Measurements from ENCODE around the gene PIP4P1.

The PIP4P1 gene

DNA sequence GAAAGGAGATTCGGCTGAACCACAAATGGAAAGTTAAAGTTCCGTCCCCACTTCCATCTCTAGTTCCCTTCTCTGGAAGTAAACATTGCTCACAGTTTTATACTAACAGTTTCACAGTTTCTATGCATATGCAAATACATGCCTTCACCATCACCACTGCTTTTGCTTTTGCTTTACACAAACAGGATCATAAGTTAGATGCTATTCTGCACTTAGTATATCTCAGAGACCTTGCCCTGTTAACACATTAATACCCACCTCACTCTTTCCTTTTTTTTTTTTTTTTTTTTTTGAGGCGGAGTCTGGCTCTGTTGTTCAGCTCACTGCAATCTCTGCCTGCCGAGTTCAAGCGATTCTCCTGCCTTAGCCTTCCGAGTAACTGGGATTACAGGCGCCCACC lies 48.8 kb downstream of the PIP4P1 start:
- DNase-seq (ENCODE audit: low read depth in 1 of 2, low spot score in 1 of 2), result no peak

DNA sequence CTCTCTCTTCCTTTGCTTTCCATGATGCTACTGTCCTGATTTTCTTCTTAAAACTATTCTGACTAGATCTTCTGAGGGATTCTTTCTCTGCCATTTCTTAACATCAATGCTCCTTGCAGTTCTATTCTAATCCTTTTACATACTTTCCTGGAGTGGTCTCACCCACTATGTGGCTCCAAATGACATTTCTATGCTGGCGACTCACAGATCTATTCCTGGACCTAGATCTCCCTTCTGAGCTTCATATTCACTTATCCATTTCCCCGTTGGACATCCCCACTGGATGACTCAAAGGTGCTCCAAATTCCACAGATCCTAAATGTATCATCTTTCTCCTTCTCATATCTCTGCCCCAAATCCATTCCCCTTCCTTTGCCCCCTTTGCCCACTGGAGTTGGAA lies 52.0 kb downstream of the PIP4P1 start:
- no peak for DNase-seq (ENCODE audit: low read depth in 1 of 2, low spot score in 1 of 2)
